Measurements from ENCODE around the gene ADAP1. TPM values are rescaled to one million over a fixed set of nuclear protein-coding genes. Genes with fewer than 3 reads are reported as not detected.

Gene ADAP1
- total and polyA plus RNA-seq, 2 of the 13 experiments (the other 11 are each of a cell fraction or from before 2014, with no cell fraction given) = 10.5 to 24.6 TPM

DNA sequence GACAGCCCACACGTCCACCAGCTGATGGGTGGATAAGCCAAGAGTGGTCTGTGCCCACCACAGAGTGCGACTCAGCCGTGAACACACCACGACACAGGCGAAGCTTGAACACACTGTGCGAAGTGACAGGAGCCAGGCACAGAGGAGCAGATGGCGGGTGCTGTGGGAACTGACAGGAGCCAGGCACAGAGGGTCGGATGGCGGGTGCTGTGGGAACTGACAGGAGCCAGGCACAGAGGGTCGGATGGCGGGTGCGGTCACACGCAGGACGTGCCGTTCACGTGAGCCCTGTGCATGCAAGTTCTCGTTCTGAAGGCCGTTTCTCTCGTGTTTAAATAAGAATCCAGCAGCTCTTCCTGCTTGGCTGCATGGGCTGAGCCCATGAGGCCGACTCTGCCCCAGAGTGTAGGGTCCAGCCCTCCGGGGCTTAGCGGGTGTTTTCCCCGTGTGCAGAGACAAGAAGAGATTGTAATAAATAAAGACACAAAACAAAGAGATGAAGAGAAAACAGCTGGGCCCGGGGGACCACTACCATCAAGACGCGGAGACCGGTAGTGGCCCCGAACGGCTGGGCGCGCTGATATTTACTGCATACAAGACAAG, 5.9 kb upstream of the ADAP1 start (continued):
- TF ChIP-seq CENPBD1 (CRISPR knock-in tag; IDR thresholded peaks at IDR 0.05; ENCODE audit: borderline replicate concordance, low read depth) (no peak), CENPX (CRISPR knock-in tag; IDR thresholded peaks at IDR 0.05) (no peak), ZBTB43 (CRISPR knock-in tag; conservative IDR thresholded peaks at IDR 0.05) (no peak), SP5 (CRISPR knock-in tag; IDR thresholded peaks at IDR 0.05; ENCODE audit: borderline replicate concordance, low read depth) (no peak), HINFP (CRISPR knock-in tag; IDR thresholded peaks at IDR 0.05; ENCODE audit: low read depth) (no peak; the same call in 1 of the 2 replicates), ZNF451 (CRISPR knock-in tag; IDR thresholded peaks at IDR 0.05) (0 out of 2 replicates have a peak, but pooled peaks have one; percentile 39), FOXP4 (CRISPR knock-in tag; IDR thresholded peaks at IDR 0.05) (no peak), NPAS2 (CRISPR knock-in tag; IDR thresholded peaks at IDR 0.05; ENCODE audit: borderline replicate concordance) (no peak), HES4 (CRISPR knock-in tag; IDR thresholded peaks at IDR 0.05; ENCODE audit: borderline replicate concordance) (peak; percentile 78; the same call in 1 of the 2 replicates), HIC2 (CRISPR knock-in tag; IDR thresholded peaks at IDR 0.05; ENCODE audit: low read depth) (peak; percentile 80; the same call in 1 of the 2 replicates), CCAR2 (optimal IDR thresholded peaks at IDR 0.05; ENCODE audit: low read depth, low read length) (no peak), RCOR2 (CRISPR knock-in tag; IDR thresholded peaks at IDR 0.05) (no peak), PBX2 (CRISPR knock-in tag; IDR thresholded peaks at IDR 0.05) (no peak)
- TF ChIP-seq, protein P1, sequence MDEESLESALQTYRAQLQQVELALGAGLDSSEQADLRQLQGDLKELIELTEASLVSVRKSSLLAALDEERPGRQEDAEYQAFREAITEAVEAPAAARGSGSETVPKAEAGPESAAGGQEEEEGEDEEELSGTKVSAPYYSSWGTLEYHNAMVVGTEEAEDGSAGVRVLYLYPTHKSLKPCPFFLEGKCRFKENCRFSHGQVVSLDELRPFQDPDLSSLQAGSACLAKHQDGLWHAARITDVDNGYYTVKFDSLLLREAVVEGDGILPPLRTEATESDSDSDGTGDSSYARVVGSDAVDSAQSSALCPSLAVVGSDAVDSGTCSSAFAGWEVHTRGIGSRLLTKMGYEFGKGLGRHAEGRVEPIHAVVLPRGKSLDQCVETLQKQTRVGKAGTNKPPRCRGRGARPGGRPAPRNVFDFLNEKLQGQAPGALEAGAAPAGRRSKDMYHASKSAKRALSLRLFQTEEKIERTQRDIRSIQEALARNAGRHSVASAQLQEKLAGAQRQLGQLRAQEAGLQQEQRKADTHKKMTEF (CRISPR knock-in tag; IDR thresholded peaks at IDR 0.05) = peak; percentile 70
- TF ChIP-seq, protein P2, sequence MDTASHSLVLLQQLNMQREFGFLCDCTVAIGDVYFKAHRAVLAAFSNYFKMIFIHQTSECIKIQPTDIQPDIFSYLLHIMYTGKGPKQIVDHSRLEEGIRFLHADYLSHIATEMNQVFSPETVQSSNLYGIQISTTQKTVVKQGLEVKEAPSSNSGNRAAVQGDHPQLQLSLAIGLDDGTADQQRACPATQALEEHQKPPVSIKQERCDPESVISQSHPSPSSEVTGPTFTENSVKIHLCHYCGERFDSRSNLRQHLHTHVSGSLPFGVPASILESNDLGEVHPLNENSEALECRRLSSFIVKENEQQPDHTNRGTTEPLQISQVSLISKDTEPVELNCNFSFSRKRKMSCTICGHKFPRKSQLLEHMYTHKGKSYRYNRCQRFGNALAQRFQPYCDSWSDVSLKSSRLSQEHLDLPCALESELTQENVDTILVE (CRISPR knock-in tag; IDR thresholded peaks at IDR 0.05) = no peak
- TF ChIP-seq, protein P3, sequence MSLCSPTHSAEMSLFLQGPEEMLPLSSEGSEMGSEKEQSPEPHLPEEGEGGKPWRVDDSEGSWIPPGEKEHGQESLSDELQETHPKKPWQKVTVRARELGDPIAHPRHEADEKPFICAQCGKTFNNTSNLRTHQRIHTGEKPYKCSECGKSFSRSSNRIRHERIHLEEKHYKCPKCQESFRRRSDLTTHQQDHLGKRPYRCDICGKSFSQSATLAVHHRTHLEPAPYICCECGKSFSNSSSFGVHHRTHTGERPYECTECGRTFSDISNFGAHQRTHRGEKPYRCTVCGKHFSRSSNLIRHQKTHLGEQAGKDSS (CRISPR knock-in tag; IDR thresholded peaks at IDR 0.05; ENCODE audit: borderline replicate concordance, low read depth) = no peak; the same call in 1 of the 2 replicates
